Measurements from ENCODE around the gene NOXRED1. TPM values are rescaled to one million over a fixed set of nuclear protein-coding genes. Genes with fewer than 3 reads are reported as not detected.
A peak's percentile ranks its signal among the peaks of the same experiment; 100 is the strongest.

NOXRED1 gene
- total RNA-seq, 1 experiment from 2014 or later, result 0.20 TPM

DNA sequence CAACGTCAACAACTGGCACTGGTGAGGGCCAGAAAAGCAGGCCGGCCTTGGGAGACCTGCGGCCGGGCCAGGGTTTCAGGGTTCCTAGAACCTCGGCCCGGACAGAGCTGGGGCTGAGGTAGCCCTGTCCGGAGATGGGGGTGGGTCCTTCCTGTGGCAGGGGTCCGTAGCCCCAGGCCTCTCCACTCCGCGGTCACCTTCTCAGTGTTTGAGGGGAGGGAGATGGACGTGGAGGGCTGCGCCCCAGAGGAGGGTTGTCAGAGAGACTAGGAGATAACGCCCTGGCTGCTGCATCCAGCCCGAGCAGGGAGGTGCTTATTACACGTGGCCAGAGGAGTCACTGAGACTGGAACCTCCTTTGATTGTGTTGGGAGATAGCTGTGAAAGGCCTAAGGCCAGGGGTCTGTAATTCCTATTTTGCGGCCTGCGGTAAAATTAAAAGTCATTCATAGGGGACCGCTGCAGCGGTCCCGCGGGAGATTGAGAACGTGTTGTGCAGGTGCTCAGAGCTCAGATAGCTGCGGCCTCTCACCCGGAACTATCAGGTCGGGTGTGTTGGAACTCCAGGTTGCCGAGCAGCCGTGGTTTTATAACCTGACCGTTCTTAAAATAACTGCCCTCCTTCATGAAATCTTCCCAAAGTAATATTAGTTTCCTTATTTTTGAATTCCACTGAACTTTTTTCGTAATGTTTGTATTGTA lies 35.1 kb upstream of the NOXRED1 start (continued):
- TF ChIP-seq, protein P1, sequence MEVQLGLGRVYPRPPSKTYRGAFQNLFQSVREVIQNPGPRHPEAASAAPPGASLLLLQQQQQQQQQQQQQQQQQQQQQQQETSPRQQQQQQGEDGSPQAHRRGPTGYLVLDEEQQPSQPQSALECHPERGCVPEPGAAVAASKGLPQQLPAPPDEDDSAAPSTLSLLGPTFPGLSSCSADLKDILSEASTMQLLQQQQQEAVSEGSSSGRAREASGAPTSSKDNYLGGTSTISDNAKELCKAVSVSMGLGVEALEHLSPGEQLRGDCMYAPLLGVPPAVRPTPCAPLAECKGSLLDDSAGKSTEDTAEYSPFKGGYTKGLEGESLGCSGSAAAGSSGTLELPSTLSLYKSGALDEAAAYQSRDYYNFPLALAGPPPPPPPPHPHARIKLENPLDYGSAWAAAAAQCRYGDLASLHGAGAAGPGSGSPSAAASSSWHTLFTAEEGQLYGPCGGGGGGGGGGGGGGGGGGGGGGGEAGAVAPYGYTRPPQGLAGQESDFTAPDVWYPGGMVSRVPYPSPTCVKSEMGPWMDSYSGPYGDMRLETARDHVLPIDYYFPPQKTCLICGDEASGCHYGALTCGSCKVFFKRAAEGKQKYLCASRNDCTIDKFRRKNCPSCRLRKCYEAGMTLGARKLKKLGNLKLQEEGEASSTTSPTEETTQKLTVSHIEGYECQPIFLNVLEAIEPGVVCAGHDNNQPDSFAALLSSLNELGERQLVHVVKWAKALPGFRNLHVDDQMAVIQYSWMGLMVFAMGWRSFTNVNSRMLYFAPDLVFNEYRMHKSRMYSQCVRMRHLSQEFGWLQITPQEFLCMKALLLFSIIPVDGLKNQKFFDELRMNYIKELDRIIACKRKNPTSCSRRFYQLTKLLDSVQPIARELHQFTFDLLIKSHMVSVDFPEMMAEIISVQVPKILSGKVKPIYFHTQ (CRISPR knock-in tag; IDR thresholded peaks at IDR 0.05), result no peak

- ChIA-PET CTCF (interaction anchor here (0.5 to 2.0 kb wide), 11 partner anchors 10 to 142 kb away, joined by 3 to 14 read pairs (median 5); partner anchors contain the start of genes GSTZ1, ISM2, POMT2 and SAMD15), POLR2A (interaction anchor here (0.7 to 2.2 kb wide), 2 partner anchors 17 to 137 kb away, joined by 3 to 7 read pairs; partner anchors contain the start of genes GSTZ1 and POMT2)
- H3K4me1 Mint-ChIP-seq, result peaks cover 24% of the 10 kb centered on the region
- ATAC-seq, result peak; percentile 93
- H3K27ac Mint-ChIP-seq, result peak within 1 kb of the TSS; percentile 100
- no peaks in the 10 kb centered on the region for H3K9me3 Mint-ChIP-seq
- no peaks in the 10 kb centered on the region for H3K27me3 Mint-ChIP-seq (ENCODE audit: low read depth)
- H3K4me3 Mint-ChIP-seq, result peak within 1 kb of the TSS; percentile 100
- DNase-seq (ENCODE audit: low spot score), result peak; percentile 94
- peaks cover 33% of the 10 kb centered on the region for H3K36me3 Mint-ChIP-seq
- TF ChIP-seq TP53 (CRISPR knock-in tag; IDR thresholded peaks at IDR 0.05) (no peak), GABPB1 (CRISPR knock-in tag; IDR thresholded peaks at IDR 0.05) (no peak), HMGA2 (CRISPR knock-in tag; IDR thresholded peaks at IDR 0.05) (no peak), ZNF416 (CRISPR knock-in tag; IDR thresholded peaks at IDR 0.05) (no peak), KAT7 (CRISPR knock-in tag; IDR thresholded peaks at IDR 0.05; ENCODE audit: borderline replicate concordance) (no peak), ZNF396 (CRISPR knock-in tag; IDR thresholded peaks at IDR 0.05; ENCODE audit: borderline replicate concordance) (no peak), CTCF (IDR thresholded peaks at IDR 0.05) (no peak), TEAD1 (CRISPR knock-in tag; IDR thresholded peaks at IDR 0.05) (0 out of 2 replicates have a peak, but pooled peaks have one; percentile 64), ZNF263 (CRISPR knock-in tag; IDR thresholded peaks at IDR 0.05; ENCODE audit: low read depth) (no peak), SMAD3 (CRISPR knock-in tag; IDR thresholded peaks at IDR 0.05; ENCODE audit: borderline replicate concordance) (no peak), FOXK1 (CRISPR knock-in tag; IDR thresholded peaks at IDR 0.05) (peak; percentile 86), SP1 (CRISPR knock-in tag; conservative IDR thresholded peaks at IDR 0.05) (peak; percentile 77; the same call in 1 of the 2 replicates), MXD4 (CRISPR knock-in tag; IDR thresholded peaks at IDR 0.05; ENCODE audit: borderline replicate concordance) (no peak), GTF2I (CRISPR knock-in tag; conservative IDR thresholded peaks at IDR 0.05) (no peak), ZNF423 (CRISPR knock-in tag; IDR thresholded peaks at IDR 0.05) (no peak), MAX (CRISPR knock-in tag; IDR thresholded peaks at IDR 0.05) (peak; percentile 51; the same call in 1 of the 2 replicates), SMAD4 (CRISPR knock-in tag; IDR thresholded peaks at IDR 0.05) (no peak), ZNF671 (CRISPR knock-in tag; IDR thresholded peaks at IDR 0.05) (no peak), NFE2L1 (CRISPR knock-in tag; IDR thresholded peaks at IDR 0.05) (no peak)
- TF ChIP-seq, protein P2, sequence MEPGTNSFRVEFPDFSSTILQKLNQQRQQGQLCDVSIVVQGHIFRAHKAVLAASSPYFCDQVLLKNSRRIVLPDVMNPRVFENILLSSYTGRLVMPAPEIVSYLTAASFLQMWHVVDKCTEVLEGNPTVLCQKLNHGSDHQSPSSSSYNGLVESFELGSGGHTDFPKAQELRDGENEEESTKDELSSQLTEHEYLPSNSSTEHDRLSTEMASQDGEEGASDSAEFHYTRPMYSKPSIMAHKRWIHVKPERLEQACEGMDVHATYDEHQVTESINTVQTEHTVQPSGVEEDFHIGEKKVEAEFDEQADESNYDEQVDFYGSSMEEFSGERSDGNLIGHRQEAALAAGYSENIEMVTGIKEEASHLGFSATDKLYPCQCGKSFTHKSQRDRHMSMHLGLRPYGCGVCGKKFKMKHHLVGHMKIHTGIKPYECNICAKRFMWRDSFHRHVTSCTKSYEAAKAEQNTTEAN (CRISPR knock-in tag; IDR thresholded peaks at IDR 0.05), result no peak
- TF ChIP-seq, protein P3, sequence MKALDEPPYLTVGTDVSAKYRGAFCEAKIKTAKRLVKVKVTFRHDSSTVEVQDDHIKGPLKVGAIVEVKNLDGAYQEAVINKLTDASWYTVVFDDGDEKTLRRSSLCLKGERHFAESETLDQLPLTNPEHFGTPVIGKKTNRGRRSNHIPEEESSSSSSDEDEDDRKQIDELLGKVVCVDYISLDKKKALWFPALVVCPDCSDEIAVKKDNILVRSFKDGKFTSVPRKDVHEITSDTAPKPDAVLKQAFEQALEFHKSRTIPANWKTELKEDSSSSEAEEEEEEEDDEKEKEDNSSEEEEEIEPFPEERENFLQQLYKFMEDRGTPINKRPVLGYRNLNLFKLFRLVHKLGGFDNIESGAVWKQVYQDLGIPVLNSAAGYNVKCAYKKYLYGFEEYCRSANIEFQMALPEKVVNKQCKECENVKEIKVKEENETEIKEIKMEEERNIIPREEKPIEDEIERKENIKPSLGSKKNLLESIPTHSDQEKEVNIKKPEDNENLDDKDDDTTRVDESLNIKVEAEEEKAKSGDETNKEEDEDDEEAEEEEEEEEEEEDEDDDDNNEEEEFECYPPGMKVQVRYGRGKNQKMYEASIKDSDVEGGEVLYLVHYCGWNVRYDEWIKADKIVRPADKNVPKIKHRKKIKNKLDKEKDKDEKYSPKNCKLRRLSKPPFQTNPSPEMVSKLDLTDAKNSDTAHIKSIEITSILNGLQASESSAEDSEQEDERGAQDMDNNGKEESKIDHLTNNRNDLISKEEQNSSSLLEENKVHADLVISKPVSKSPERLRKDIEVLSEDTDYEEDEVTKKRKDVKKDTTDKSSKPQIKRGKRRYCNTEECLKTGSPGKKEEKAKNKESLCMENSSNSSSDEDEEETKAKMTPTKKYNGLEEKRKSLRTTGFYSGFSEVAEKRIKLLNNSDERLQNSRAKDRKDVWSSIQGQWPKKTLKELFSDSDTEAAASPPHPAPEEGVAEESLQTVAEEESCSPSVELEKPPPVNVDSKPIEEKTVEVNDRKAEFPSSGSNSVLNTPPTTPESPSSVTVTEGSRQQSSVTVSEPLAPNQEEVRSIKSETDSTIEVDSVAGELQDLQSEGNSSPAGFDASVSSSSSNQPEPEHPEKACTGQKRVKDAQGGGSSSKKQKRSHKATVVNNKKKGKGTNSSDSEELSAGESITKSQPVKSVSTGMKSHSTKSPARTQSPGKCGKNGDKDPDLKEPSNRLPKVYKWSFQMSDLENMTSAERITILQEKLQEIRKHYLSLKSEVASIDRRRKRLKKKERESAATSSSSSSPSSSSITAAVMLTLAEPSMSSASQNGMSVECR (CRISPR knock-in tag; IDR thresholded peaks at IDR 0.05; ENCODE audit: borderline replicate concordance), result 0 out of 2 replicates have a peak, but pooled peaks have one; percentile 75
- TF ChIP-seq, protein P4, sequence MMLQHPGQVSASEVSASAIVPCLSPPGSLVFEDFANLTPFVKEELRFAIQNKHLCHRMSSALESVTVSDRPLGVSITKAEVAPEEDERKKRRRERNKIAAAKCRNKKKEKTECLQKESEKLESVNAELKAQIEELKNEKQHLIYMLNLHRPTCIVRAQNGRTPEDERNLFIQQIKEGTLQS (CRISPR knock-in tag; conservative IDR thresholded peaks at IDR 0.05), result no peak
- TF ChIP-seq, protein P5, sequence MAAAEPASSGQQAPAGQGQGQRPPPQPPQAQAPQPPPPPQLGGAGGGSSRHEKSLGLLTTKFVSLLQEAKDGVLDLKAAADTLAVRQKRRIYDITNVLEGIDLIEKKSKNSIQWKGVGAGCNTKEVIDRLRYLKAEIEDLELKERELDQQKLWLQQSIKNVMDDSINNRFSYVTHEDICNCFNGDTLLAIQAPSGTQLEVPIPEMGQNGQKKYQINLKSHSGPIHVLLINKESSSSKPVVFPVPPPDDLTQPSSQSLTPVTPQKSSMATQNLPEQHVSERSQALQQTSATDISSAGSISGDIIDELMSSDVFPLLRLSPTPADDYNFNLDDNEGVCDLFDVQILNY (CRISPR knock-in tag; IDR thresholded peaks at IDR 0.05), result no peak
Measured at GRCh38 chr14:77457522-77458248, 34.4 kb upstream of the NOXRED1 start, which contains the start of the genes AHSA1 and VIPAS39. Gene AHSA1 (plus strand): TSS chr14:77458093. CDS start chr14:77458190, 97 bp downstream. Gene VIPAS39 (minus strand): TSS chr14:77457601. CDS start chr14:77454102, 3,499 bp downstream.
